Measurements from ENCODE around the gene SFXN4. TPM values are rescaled to one million over a fixed set of nuclear protein-coding genes. Genes with fewer than 3 reads are reported as not detected.

SFXN4 gene
- total RNA-seq, 1 experiment from 2014 or later = 15.4 TPM

- BruUV-seq (replicated peaks) = no TSS peak
- Histone ChIP-seq H3K9me3 (ENCODE audit: insufficient read depth, low read depth) (no peaks in the 10 kb centered on the region), H3K9me2 (ENCODE audit: insufficient read depth) (no peaks in the 10 kb centered on the region), H3K4me1 (replicated peaks; ENCODE audit: insufficient read depth) (peaks cover 9% of the 10 kb centered on the region), H3K27ac (peak overlapping the region; percentile 35; the same call in 1 of the 2 replicates), H3K36me3 (ENCODE audit: low read depth) (no peaks in the 10 kb centered on the region), H3F3A (ENCODE audit: insufficient read depth, low read depth) (peaks cover 14% of the 10 kb centered on the region; the same call in 1 of the 2 replicates), H3K27me3 (ENCODE audit: insufficient read depth, low read depth) (no peaks in the 10 kb centered on the region), H3K4me2 (no peak overlapping the region), H2AFZ (no peak overlapping the region), H3K79me2 (ENCODE audit: low read depth) (no peaks in the 10 kb centered on the region), H3K4me3 (no peak overlapping the region), H4K20me1 (ENCODE audit: insufficient read depth) (no peaks in the 10 kb centered on the region)
- POLR2A ChIA-PET (ENCODE audit: unreplicated experiment) = no interaction called here
- intact Hi-C loops (cut with micrococcal nuclease; ENCODE audit: unreplicated experiment) = loop anchor here (10.0 kb wide), 1 partner anchor 626 kb away; no protein-coding TSS in a partner anchor
- TF ChIP-seq CTCF (conservative IDR thresholded peaks at IDR 0.05) = no peak
- no peak for DNase-seq
- CTCF ChIA-PET = no interaction called here
Observed at GRCh38 chr10:119190954-119191785, 25.7 kb upstream of the SFXN4 start.

- Histone ChIP-seq H3F3A (ENCODE audit: insufficient read depth, low read depth) (peaks cover 14% of the 10 kb centered on the region; the same call in 1 of the 2 replicates), H3K27me3 (ENCODE audit: insufficient read depth, low read depth) (no peaks in the 10 kb centered on the region), H3K4me3 (no peak overlapping the region), H3K27ac (peak overlapping the region; percentile 35), H4K20me1 (ENCODE audit: insufficient read depth) (no peaks in the 10 kb centered on the region), H3K4me2 (no peak overlapping the region), H3K9me3 (ENCODE audit: insufficient read depth, low read depth) (no peaks in the 10 kb centered on the region), H3K36me3 (ENCODE audit: low read depth) (no peaks in the 10 kb centered on the region), H3K9me2 (ENCODE audit: insufficient read depth) (no peaks in the 10 kb centered on the region), H3K4me1 (replicated peaks; ENCODE audit: insufficient read depth) (peaks cover 9% of the 10 kb centered on the region), H2AFZ (no peak overlapping the region), H3K79me2 (ENCODE audit: low read depth) (no peaks in the 10 kb centered on the region)
- intact Hi-C loops (cut with micrococcal nuclease; ENCODE audit: unreplicated experiment) = loop anchor here (10.0 kb wide), 1 partner anchor 626 kb away; no protein-coding TSS in a partner anchor
- DNase-seq = peak in 1 of 2 experiments; percentile 88
- BruUV-seq (replicated peaks) = no TSS peak
- ChIA-PET POLR2A (ENCODE audit: unreplicated experiment) (interaction anchor here (0.7 kb wide), 1 partner anchor 300 kb away, joined by 3 read pairs; no protein-coding TSS in a partner anchor), CTCF (no interaction called here)
- TF ChIP-seq CTCF (conservative IDR thresholded peaks at IDR 0.05) (no peak), EZH2 (IDR thresholded peaks at IDR 0.05; ENCODE audit: low read depth) (no peak)
Observed at GRCh38 chr10:119190353-119190752, 24.8 kb upstream of the SFXN4 start.

GRCh38 chr10:119189811-119190282 is 24.3 kb upstream of the SFXN4 start:
- Histone ChIP-seq H3F3A (ENCODE audit: insufficient read depth, low read depth) (peaks cover 14% of the 10 kb centered on the region; the same call in 1 of the 2 replicates), H3K4me1 (replicated peaks; ENCODE audit: insufficient read depth) (peaks cover 9% of the 10 kb centered on the region), H3K9me2 (ENCODE audit: insufficient read depth) (no peaks in the 10 kb centered on the region), H3K9me3 (ENCODE audit: insufficient read depth, low read depth) (no peaks in the 10 kb centered on the region), H3K36me3 (ENCODE audit: low read depth) (no peaks in the 10 kb centered on the region), H4K20me1 (ENCODE audit: insufficient read depth) (no peaks in the 10 kb centered on the region), H3K4me3 (no peak overlapping the region), H3K4me2 (no peak overlapping the region), H3K27me3 (ENCODE audit: insufficient read depth, low read depth) (no peaks in the 10 kb centered on the region), H3K79me2 (ENCODE audit: low read depth) (no peaks in the 10 kb centered on the region), H3K27ac (no peak overlapping the region; the same call in 1 of the 2 replicates), H2AFZ (no peak overlapping the region)
- no peak for DNase-seq
- POLR2A ChIA-PET (ENCODE audit: unreplicated experiment) = interaction anchor here (0.6 to 0.7 kb wide), 2 partner anchors 269 to 300 kb away, joined by 3 to 4 read pairs; no protein-coding TSS in a partner anchor
- CTCF ChIA-PET = no interaction called here
- TF ChIP-seq CTCF (conservative IDR thresholded peaks at IDR 0.05) (no peak), EZH2 (IDR thresholded peaks at IDR 0.05; ENCODE audit: low read depth) (no peak)
- BruUV-seq (replicated peaks) = no TSS peak
- intact Hi-C loops (cut with micrococcal nuclease; ENCODE audit: unreplicated experiment) = loop anchor here (10.0 kb wide), 1 partner anchor 625 kb away; no protein-coding TSS in a partner anchor

Measured in PC-9 (cell line).